GM20000 (cell line): ENCODE measurements around the gene CCDC141.

Experiments used
- DNase-seq: peaks from one replicate; pipeline ENCODE4 v3.0.0; 2012; ENCODE audit warnings: low spot score
- TF ChIP-seq, protein P1 (sequence below): IDR thresholded peaks from 2 replicates; pipeline ENCODE4 v1.5.1; 2012; ENCODE audit warnings: mild to moderate bottlenecking, control low read depth; ENCODE audit errors: extremely low read depth, missing control alignments

CCDC141 gene

DNA sequence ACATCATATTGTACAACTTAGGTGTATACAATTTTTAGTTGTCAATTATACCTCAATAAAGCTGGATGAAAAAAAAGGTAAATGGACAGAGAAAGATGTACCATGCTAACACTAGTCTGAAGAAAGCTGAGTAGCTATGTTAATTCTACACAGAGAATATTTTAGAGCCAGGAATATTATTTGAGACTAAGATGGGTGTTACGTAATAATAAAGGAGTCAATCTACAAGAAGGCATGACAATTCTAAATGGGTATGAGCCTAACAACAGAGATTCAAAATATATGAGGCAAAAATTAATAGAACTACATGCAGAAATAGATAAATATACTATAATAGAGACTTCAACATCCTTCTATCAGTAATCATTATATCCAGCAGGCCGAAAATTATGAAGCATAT is 69.1 kb downstream of the CCDC141 start:
- TF ChIP-seq, protein P1, sequence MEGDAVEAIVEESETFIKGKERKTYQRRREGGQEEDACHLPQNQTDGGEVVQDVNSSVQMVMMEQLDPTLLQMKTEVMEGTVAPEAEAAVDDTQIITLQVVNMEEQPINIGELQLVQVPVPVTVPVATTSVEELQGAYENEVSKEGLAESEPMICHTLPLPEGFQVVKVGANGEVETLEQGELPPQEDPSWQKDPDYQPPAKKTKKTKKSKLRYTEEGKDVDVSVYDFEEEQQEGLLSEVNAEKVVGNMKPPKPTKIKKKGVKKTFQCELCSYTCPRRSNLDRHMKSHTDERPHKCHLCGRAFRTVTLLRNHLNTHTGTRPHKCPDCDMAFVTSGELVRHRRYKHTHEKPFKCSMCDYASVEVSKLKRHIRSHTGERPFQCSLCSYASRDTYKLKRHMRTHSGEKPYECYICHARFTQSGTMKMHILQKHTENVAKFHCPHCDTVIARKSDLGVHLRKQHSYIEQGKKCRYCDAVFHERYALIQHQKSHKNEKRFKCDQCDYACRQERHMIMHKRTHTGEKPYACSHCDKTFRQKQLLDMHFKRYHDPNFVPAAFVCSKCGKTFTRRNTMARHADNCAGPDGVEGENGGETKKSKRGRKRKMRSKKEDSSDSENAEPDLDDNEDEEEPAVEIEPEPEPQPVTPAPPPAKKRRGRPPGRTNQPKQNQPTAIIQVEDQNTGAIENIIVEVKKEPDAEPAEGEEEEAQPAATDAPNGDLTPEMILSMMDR: no peak
- DNase-seq: no peak

DNA sequence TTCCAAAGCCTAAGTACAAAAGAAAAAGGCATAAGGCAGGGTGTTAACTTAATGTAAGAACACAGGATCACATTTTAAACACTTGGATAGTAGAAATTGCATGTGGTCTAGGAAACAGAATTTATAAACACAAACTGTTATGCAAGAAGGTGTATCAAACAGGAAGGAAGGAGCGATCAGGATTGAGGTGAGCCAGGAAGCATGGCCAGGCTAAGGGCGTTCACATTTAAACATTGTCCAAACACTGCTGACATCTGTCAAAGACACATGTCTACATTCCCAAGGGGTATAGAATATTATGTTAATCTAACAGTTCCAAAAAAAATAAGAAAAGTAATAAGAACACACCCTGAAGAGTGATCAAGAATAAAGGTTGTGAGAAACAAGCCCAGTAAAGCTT is 71.3 kb downstream of the CCDC141 start:
- DNase-seq: no peak
- TF ChIP-seq, protein P1: no peak

DNA sequence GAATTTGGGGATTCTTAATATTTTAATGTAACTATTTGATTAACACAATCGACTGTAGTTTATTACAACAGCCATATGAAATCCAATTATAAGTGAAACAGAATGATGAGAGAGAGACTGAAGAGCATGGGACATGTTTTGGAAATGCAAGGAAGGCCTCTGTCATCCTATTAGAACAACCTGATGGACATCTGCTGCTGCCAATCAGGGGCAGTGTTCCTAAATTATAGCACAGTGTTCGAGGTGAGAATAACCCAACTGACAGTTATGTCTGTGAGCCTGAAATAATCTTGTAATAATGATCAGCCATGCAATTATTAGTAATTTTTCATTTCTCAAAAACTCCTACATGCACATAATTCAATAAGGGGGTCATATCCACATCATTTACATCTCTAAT is 73.6 kb downstream of the CCDC141 start:
- TF ChIP-seq, protein P1: no peak
- DNase-seq: no peak

DNA sequence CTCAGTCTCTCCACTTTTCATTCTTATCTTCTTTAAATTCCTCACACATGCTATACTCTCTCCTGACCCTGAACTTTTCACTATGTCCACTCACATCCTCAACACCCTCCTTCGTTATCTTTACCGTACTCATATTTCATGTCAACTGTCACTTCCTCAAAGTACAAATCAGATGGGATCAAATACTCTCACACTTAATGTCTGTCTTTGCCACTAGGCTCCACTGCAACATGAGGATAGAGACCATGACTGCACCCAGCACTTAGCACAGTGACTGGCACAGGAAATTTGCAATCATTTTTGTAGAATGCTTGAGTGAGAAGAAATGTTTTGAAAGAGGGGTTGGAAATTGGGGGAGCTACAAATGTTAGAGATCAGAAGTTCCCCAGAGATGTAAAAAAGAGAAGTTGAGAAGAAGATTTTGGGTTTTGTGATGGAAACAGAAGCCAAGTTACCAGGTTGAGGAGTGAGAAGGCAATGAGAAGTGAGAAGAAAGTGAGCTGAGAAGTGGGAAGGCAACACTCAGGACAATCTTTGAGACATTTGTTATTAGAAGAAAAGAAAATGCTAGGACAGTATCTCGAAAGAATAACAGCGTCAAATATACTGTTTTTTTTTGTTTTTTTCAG is 87.0 kb downstream of the CCDC141 start:
- TF ChIP-seq, protein P1: no peak
- no peak for DNase-seq

DNA sequence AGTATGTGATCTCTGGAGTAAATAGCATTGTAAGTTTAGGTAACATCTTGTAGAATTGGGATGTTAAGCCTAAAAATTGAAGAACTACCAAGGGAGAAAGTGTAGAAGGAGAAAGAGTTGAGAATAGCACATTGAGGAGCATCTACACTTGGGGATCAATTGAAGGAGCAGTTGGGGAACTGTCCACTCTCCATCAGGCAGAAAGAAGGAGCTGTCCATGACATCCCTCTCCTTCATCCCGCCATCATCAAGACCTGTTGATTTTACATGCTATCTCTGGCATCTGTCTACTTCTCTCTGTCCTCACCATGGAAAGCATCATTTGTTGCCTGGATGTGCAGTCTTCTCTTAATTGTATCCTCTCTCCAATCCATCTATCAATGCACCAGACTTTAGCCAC is 87.8 kb downstream of the CCDC141 start:
- TF ChIP-seq, protein P1: no peak
- DNase-seq: no peak

DNA sequence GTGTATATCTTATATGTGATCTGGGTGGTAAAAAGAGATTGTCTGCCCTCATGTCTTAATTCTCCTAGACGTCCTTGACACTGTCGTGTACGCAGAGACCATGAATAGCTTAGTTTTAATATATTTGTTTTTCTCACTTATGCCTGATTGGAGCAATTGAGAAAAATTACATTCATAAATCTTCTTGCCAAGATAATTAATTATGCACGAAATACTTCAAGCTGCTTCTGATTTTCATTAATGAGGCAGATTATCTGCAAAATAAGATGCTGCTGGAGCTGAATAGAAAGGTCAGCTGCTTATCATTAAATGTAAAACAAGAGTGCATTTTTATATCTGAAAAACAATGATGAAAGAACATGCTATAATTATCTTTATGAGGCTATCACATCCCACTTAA is 95.9 kb downstream of the CCDC141 start:
- DNase-seq: no peak
- TF ChIP-seq, protein P1: no peak

DNA sequence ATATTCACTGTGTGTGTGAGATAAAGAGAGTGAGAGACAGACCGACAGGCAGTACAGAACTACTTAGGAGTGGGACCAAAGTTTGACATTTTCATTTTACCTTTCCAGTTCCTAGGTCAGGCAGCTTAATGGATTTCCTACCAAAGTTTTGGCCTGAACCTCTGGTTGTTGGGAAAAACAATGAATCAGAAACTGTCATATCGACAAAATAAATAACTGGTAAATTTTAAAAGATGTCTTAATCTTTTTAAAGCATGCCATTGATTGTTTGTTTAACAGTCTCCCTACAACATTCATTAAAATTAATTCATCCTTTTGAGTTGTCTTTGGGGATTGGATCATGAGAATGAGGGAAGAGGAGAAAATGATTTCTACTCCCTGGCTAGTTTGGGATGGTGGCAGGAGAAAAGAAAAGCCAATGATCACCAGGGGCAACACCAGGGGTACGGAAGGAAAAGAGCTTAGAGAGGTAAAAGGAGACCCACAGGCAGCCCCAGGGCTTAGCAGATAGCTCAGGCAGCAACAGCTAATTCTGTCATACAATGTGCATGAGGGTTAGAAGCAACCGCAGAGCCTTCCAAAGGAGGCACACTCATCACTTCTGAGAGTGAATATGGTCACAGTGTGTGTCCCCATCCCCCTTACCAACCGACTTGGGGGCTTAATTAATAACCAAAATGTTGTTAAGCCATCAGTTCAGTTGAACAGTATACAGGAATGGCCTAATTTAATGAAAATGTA is 98.5 kb downstream of the CCDC141 start:
- TF ChIP-seq, protein P1: no peak
- DNase-seq: no peak
